Measurements from ENCODE around the gene LARP1.

DNA sequence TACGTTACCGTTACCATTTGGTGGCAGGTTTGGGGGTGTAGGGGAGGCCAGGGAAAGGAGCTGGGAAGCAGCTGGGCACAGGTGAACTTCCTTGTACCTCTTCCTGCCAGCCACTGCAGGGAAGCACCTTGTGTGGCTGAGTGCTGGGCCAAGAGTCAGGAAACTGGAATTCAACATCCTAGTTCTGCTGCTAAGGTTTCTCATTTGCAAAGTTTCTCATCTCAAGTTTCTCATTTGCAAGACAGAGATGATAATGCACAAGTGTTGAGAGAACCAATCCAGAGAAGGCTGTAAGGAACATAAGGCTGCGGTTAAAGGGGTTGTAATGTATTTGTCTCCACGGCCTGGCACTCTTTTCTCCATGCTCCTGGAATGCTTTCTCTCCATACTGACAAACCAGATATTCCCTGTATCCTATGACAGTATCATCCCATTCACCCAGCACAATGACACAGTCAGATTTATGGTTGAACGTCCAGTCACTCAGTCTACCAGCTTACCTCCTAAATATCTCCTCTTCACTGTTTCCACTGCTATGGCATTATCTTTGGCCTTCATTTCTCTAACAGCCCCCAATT, 33.6 kb upstream of the LARP1 start:
- TF ChIP-seq, protein P1, sequence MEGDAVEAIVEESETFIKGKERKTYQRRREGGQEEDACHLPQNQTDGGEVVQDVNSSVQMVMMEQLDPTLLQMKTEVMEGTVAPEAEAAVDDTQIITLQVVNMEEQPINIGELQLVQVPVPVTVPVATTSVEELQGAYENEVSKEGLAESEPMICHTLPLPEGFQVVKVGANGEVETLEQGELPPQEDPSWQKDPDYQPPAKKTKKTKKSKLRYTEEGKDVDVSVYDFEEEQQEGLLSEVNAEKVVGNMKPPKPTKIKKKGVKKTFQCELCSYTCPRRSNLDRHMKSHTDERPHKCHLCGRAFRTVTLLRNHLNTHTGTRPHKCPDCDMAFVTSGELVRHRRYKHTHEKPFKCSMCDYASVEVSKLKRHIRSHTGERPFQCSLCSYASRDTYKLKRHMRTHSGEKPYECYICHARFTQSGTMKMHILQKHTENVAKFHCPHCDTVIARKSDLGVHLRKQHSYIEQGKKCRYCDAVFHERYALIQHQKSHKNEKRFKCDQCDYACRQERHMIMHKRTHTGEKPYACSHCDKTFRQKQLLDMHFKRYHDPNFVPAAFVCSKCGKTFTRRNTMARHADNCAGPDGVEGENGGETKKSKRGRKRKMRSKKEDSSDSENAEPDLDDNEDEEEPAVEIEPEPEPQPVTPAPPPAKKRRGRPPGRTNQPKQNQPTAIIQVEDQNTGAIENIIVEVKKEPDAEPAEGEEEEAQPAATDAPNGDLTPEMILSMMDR (IDR thresholded peaks at IDR 0.05): no peak
- no peak for TF ChIP-seq POLR2A (IDR thresholded peaks at IDR 0.05)

All from prostate gland (tissue), 2 donors.